LNCAP (cell line): ENCODE data around the gene TMEM106C.

ENCODE experiments used
- TF ChIP-seq, protein P1 (sequence below): fragments of 450-650 bp; IDR thresholded peaks from 2 replicates; pipeline ENCODE4 v1.5.1; 2017; ENCODE audit warnings: mild to moderate bottlenecking

The TMEM106C gene

GRCh38 chr12:47982770-47983169, 19.4 kb downstream of the TMEM106C start:
- TF ChIP-seq, protein P1, sequence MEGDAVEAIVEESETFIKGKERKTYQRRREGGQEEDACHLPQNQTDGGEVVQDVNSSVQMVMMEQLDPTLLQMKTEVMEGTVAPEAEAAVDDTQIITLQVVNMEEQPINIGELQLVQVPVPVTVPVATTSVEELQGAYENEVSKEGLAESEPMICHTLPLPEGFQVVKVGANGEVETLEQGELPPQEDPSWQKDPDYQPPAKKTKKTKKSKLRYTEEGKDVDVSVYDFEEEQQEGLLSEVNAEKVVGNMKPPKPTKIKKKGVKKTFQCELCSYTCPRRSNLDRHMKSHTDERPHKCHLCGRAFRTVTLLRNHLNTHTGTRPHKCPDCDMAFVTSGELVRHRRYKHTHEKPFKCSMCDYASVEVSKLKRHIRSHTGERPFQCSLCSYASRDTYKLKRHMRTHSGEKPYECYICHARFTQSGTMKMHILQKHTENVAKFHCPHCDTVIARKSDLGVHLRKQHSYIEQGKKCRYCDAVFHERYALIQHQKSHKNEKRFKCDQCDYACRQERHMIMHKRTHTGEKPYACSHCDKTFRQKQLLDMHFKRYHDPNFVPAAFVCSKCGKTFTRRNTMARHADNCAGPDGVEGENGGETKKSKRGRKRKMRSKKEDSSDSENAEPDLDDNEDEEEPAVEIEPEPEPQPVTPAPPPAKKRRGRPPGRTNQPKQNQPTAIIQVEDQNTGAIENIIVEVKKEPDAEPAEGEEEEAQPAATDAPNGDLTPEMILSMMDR = no peak

DNA sequence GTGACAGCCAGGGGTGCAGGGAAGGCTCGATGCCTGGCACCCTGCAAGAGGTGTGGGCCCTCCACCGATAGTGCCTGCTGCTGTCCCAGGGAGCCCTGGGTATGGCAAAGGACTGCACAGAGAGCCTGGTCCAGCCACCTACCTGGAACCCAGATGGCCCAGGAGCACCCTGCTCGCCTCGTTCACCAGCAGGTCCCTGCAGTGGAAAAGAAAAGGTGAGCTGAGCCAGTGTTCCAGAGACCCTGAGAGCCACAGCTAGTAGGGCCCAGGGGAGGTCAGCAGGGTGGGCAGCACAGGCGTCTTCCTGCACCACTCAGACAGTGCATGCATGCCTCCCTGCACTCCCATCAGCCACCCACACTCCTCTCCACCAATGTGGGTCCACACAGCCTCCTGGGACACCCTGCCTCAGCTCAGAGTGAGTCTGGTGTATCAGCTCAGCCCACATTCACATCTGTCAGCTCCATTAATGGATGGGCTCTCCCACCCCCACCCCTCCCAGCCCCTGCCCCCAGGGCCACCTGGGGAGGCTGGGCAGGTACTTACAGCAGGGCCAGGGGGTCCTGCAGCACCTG, 20.2 kb downstream of the TMEM106C start:
- TF ChIP-seq, protein P1 = no peak

DNA sequence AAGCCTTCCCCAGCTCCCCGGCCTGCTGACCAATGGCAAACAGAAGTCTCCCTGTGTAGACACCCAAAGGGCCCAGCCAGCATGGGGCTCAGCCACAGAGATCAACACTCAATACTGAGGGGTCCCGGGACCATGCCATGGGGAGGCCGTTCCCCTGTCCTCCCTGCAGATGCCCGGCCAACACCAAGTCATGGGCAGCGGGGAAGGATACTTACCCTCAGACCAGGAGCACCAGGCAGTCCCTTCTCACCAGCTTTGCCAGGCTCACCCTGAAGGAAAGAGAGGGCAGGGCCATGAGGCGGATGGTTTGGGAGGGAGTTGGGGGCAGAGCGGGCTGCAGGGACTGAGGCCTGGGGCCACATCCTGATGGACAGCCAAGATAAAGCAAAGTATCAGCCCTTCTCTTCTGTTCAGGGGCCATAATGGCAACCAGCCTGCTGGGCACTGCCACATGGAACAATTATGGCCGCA, 21.0 kb downstream of the TMEM106C start:
- TF ChIP-seq, protein P1 = no peak

DNA sequence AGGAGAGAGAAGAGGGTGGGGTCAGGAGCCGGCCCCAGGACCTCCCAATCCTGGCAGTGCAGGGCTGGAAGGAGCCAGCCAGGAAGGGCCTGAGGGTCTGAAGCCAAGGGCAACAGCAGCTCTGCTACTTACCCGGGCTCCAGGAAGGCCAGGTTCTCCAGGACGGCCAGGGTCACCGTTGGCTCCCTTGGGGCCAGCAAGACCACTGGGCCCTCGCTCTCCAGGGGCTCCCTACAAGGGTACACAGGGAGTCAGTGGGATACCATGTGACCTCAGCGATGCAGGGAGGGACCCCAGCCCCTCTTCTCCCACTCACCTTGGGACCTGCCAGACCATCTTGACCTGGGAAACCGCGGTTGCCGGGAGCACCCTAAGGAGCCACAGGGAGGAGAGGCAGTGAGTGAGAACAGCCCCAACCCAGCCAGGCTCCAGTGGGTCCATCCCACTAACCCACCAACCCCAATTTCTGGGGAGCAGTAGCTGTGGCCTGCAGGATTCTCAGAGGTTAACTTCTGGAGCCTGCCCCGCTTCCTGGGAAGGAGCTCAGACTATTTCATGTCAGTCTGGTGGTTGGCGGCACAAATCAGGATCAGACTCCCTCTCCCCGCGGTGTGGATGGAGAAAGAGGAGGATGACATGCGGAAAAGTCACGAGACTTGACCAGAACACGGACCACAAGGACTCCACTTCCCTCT, 22.3 kb downstream of the TMEM106C start:
- TF ChIP-seq, protein P1 = no peak

GRCh38 chr12:47986291-47986660, 22.9 kb downstream of the TMEM106C start:
- TF ChIP-seq, protein P1 = no peak

GRCh38 chr12:47986832-47987231, 23.4 kb downstream of the TMEM106C start:
- TF ChIP-seq, protein P1 = no peak

GRCh38 chr12:47987411-47988072, 24.1 kb downstream of the TMEM106C start:
- TF ChIP-seq, protein P1 = no peak
